HepG2 (cell line): ENCODE measurements around the gene TBX6. TPM values are rescaled to one million over a fixed set of nuclear protein-coding genes. Genes with fewer than 3 reads are reported as not detected.

Source experiments
- ELF4 ChIP-seq: sonication (generic); formaldehyde crosslinking; IDR thresholded peaks from 2 replicates; pipeline ENCODE4 v1.5.0; 2020; ENCODE audit warnings: missing genetic modification reagents, mild to moderate bottlenecking, moderate library complexity, borderline replicate concordance
- ETV5 ChIP-seq: IDR thresholded peaks from 2 replicates; pipeline ENCODE4 v1.6.1; 2018; ENCODE audit warnings: missing biosample characterization, missing genetic modification reagents, inconsistent platforms, borderline replicate concordance
- FOXO1 ChIP-seq: sonication (generic); formaldehyde crosslinking; IDR thresholded peaks from 2 replicates; pipeline ENCODE4 v1.4.0; 2020; ENCODE audit warnings: missing genetic modification reagents
- GABPA ChIP-seq, 2 experiments: IDR thresholded peaks; 2 replicates each; pipeline ENCODE4 v1.6.1; 2011 to 2016; ENCODE audit warnings: low read depth in 2 of 2, low read length in 1 of 2, missing biosample characterization in 1 of 2, missing genetic modification characterization in 1 of 2
- GATA4 ChIP-seq: sonication (generic); IDR thresholded peaks from 2 replicates; pipeline ENCODE4 v1.6.1; 2016; ENCODE audit warnings: antibody characterized with exemption, low read depth, borderline replicate concordance
- GATAD2A ChIP-seq: IDR thresholded peaks from 2 replicates; pipeline ENCODE4 v1.6.1; 2016
- HMGA1 ChIP-seq: sonication (generic); formaldehyde crosslinking; conservative IDR thresholded peaks from 2 replicates; pipeline ENCODE4 v1.4.0; 2020; ENCODE audit warnings: missing genetic modification reagents
- HOXA9 ChIP-seq: sonication (generic); formaldehyde crosslinking; IDR thresholded peaks from 2 replicates; pipeline ENCODE4 v1.8.1; 2022; ENCODE audit warnings: missing genetic modification reagents, mild to moderate bottlenecking, moderate library complexity, borderline replicate concordance
- LCORL ChIP-seq, 2 experiments: fragments of 450-650 bp in 1 of 2; sonication (generic) in 1 of 2; formaldehyde crosslinking in 1 of 2; IDR thresholded peaks; 2 replicates each; pipeline versions ENCODE4 v1.5.0 to v1.6.1; 2017 to 2020; ENCODE audit warnings: antibody characterized with exemption in 1 of 2, missing genetic modification reagents in 1 of 2
- NFE2L2 ChIP-seq: fragments of 150-350 bp; IDR thresholded peaks from 2 replicates; pipeline ENCODE4 v1.6.1; 2014; ENCODE audit warnings: low read length
- NFRKB ChIP-seq: fragments of 450-650 bp; IDR thresholded peaks from 2 replicates; pipeline ENCODE4 v1.6.1; 2017
- SKI ChIP-seq: fragments of 450-650 bp; IDR thresholded peaks from one replicate; pipeline ENCODE4 v1.6.1; 2018; ENCODE audit warnings: mild to moderate bottlenecking; ENCODE audit not compliant: partially characterized antibody
- SMARCE1 ChIP-seq: fragments of 450-650 bp; IDR thresholded peaks from 2 replicates; pipeline ENCODE4 v1.6.1; 2017; ENCODE audit warnings: borderline replicate concordance
- ZBTB38 ChIP-seq: sonication (generic); formaldehyde crosslinking; IDR thresholded peaks from 2 replicates; pipeline ENCODE4 v1.5.1; 2020; ENCODE audit warnings: mild to moderate bottlenecking, missing genetic modification reagents
- ZNF251 ChIP-seq: sonication (generic); formaldehyde crosslinking; IDR thresholded peaks from 2 replicates; pipeline ENCODE4 v1.9.0; 2021; ENCODE audit warnings: mild to moderate bottlenecking, missing genetic modification reagents
- ZNF317 ChIP-seq: sonication (generic); formaldehyde crosslinking; IDR thresholded peaks from 2 replicates; pipeline ENCODE4 v1.5.0; 2020; ENCODE audit warnings: mild to moderate bottlenecking, missing genetic modification reagents
- ZNF335 ChIP-seq: sonication (generic); formaldehyde crosslinking; IDR thresholded peaks from 2 replicates; pipeline ENCODE4 v1.4.0; 2020; ENCODE audit warnings: missing genetic modification reagents
- ZNF510 ChIP-seq: sonication (generic); formaldehyde crosslinking; IDR thresholded peaks from 2 replicates; pipeline ENCODE4 v1.4.0; 2020; ENCODE audit warnings: low read depth, mild to moderate bottlenecking, missing genetic modification reagents
- ZNF563 ChIP-seq: sonication (generic); formaldehyde crosslinking; IDR thresholded peaks from 2 replicates; pipeline ENCODE4 v1.8.0; 2022; ENCODE audit warnings: mild to moderate bottlenecking, moderate library complexity, missing genetic modification reagents
- ZNF598 ChIP-seq: sonication (generic); formaldehyde crosslinking; IDR thresholded peaks from 2 replicates; pipeline ENCODE4 v1.5.1; 2020; ENCODE audit warnings: mild to moderate bottlenecking, missing genetic modification reagents, borderline replicate concordance
- ZNF776 ChIP-seq: sonication (generic); formaldehyde crosslinking; IDR thresholded peaks from 2 replicates; pipeline ENCODE4 v1.4.0; 2020; ENCODE audit warnings: mild to moderate bottlenecking, missing genetic modification reagents
- polyA plus RNA-seq, 8 experiments: library from polyadenylated mRNA; depleted of rRNA in 3 of 8; stranded (reverse) in 7 of 8; unstranded in 1 of 8; fragments of >200 nt; fragmentation: Illumina TruSeq in 4 of 8; extraction: Trizol in 4 of 8; gene quantifications; 2 replicates each; pipeline versions ENCODE4 v1.2.1 to v1.2.3, GENCODE V29; 2011 to 2016; ENCODE audit warnings: low read depth in 4 of 8, missing spikeins in 1 of 8, mixed read lengths in 1 of 8; ENCODE audit not compliant: insufficient read depth in 1 of 8
- total RNA-seq, 5 experiments: library from RNA; depleted of rRNA; stranded (reverse); fragments of >200 nt; fragmentation: Illumina TruSeq; extraction: Trizol; gene quantifications; 2 replicates each; pipeline ENCODE4 v1.2.3, GENCODE V29; 2016; ENCODE audit warnings: low read depth in 1 of 5
- TF ChIP-seq, protein P1 (sequence below): sonication (generic); formaldehyde crosslinking; IDR thresholded peaks from 2 replicates; pipeline ENCODE4 v1.5.0; 2020; ENCODE audit warnings: missing genetic modification reagents, mild to moderate bottlenecking, borderline replicate concordance
- TF ChIP-seq, protein P2 (sequence below): sonication (generic); formaldehyde crosslinking; conservative IDR thresholded peaks from 2 replicates; pipeline ENCODE4 v1.4.0; 2020; ENCODE audit warnings: missing genetic modification reagents
- TF ChIP-seq, protein P3 (sequence below): sonication (generic); formaldehyde crosslinking; IDR thresholded peaks from 2 replicates; pipeline ENCODE4 v1.4.0; 2020; ENCODE audit warnings: missing genetic modification reagents

The TBX6 gene
- total and polyA plus RNA-seq, 2 of the 13 experiments (the other 11 are each of a cell fraction or from before 2014, with no cell fraction given): 0.24 to 0.42 TPM

DNA sequence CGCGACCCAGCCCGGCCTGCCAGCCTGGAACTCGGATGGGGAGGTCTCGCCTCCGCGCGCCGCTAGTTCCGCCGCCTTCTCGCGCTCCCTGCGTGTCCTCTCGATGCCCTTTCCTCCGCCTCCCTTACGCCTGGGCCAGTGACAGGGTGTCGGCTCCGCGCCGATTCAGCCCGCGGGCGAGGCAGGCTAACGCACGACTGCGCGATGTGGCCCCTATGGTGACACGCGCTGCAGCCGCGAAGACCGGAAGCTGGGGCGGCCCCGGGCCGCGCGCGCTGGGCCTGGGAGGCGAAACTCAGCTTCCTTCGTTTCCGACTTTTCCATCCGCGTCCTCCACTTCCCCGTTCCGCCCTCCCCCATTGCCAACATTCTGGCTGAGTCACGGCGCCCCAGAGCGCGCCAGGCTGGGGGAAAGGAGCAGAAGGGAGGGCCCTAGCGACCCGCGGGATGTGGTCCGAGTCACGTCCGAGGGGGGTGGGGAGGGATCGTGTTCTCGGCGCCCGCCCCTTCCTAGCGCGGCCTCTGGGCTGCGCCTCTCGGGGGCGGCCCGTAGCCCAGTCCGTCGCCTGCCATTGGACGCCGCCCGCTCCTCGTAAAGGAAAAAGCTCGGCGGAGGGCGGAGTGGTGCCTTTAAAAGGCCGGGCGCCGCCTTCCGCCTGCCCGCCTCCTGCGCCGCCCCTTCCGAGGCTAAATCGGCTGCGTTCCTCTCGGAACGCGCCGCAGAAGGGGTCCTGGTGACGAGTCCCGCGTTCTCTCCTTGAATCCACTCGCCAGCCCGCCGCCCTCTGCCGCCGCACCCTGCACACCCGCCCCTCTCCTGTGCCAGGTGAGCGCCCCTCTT is 26.4 kb downstream of the TBX6 start, which contains the start of gene ALDOA (continued):
- TF ChIP-seq, protein P1, sequence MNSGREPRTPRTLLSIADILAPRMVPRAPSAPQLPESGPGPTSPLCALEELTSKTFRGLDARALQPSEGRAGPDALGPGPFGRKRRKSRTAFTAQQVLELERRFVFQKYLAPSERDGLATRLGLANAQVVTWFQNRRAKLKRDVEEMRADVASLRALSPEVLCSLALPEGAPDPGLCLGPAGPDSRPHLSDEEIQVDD: peak; percentile 97
- TF ChIP-seq ZNF251 (CRISPR knock-in tag) (0 out of 2 replicates have a peak, but pooled peaks have one; percentile 83), LCORL (IDR thresholded peaks at IDR 0.05) (no peak), LCORL (CRISPR knock-in tag; IDR thresholded peaks at IDR 0.05) (peak; percentile 99), GATAD2A (peak; percentile 75), HMGA1 (CRISPR knock-in tag) (no peak), NFE2L2 (peak; percentile 91), SMARCE1 (no peak), HOXA9 (CRISPR knock-in tag) (peak; percentile 33; the same call in 1 of the 2 replicates), FOXO1 (CRISPR knock-in tag) (peak; percentile 68), ZNF335 (CRISPR knock-in tag) (peak; percentile 81; the same call in 1 of the 2 replicates), GABPA (IDR thresholded peaks at IDR 0.05; ENCODE audit: low read depth, low read length) (no peak), GABPA (CRISPR knock-in tag; IDR thresholded peaks at IDR 0.05; ENCODE audit: low read depth) (peak; percentile 81), NFRKB (no peak), ETV5 (CRISPR knock-in tag) (peak; percentile 97), ZNF317 (peak; percentile 93), ZNF776 (peak; percentile 99), SKI (peak; percentile 60), ZBTB38 (CRISPR knock-in tag) (peak; percentile 96), ZNF598 (CRISPR knock-in tag) (no peak; the same call in 1 of the 2 replicates), ZNF510 (peak; percentile 89; the same call in 1 of the 2 replicates), GATA4 (peak; percentile 88), ZNF563 (CRISPR knock-in tag) (peak; percentile 96), ELF4 (peak; percentile 91)
- TF ChIP-seq, protein P2, sequence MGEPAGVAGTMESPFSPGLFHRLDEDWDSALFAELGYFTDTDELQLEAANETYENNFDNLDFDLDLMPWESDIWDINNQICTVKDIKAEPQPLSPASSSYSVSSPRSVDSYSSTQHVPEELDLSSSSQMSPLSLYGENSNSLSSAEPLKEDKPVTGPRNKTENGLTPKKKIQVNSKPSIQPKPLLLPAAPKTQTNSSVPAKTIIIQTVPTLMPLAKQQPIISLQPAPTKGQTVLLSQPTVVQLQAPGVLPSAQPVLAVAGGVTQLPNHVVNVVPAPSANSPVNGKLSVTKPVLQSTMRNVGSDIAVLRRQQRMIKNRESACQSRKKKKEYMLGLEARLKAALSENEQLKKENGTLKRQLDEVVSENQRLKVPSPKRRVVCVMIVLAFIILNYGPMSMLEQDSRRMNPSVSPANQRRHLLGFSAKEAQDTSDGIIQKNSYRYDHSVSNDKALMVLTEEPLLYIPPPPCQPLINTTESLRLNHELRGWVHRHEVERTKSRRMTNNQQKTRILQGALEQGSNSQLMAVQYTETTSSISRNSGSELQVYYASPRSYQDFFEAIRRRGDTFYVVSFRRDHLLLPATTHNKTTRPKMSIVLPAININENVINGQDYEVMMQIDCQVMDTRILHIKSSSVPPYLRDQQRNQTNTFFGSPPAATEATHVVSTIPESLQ (CRISPR knock-in tag): peak; percentile 60; the same call in 1 of the 2 replicates
- TF ChIP-seq, protein P3, sequence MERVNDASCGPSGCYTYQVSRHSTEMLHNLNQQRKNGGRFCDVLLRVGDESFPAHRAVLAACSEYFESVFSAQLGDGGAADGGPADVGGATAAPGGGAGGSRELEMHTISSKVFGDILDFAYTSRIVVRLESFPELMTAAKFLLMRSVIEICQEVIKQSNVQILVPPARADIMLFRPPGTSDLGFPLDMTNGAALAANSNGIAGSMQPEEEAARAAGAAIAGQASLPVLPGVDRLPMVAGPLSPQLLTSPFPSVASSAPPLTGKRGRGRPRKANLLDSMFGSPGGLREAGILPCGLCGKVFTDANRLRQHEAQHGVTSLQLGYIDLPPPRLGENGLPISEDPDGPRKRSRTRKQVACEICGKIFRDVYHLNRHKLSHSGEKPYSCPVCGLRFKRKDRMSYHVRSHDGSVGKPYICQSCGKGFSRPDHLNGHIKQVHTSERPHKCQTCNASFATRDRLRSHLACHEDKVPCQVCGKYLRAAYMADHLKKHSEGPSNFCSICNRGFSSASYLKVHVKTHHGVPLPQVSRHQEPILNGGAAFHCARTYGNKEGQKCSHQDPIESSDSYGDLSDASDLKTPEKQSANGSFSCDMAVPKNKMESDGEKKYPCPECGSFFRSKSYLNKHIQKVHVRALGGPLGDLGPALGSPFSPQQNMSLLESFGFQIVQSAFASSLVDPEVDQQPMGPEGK (CRISPR knock-in tag): peak; percentile 91
